Stimulated activated CD4-positive, alpha-beta T cell treated with anti-CD3 and anti-CD28 coated beads, TNF-alpha, amount 100 ng/mL, for 1 hour (primary cell): ENCODE results near the gene BEGAIN.

Experiments used
- DNase-seq, 3 donors: peaks; one replicate each; pipeline ENCODE4 v3.0.0-alpha.2; 2020; ENCODE audit warnings: low read depth in 3 of 3, low spot score in 1 of 3

BEGAIN gene

GRCh38 chr14:100568998-100569733, 18.1 kb downstream of the BEGAIN start:
- DNase-seq = no peak

GRCh38 chr14:100568164-100568997, 18.8 kb downstream of the BEGAIN start:
- DNase-seq = no peak

GRCh38 chr14:100567877-100568163, 19.4 kb downstream of the BEGAIN start:
- DNase-seq = no peak

GRCh38 chr14:100567009-100567876, 20.0 kb downstream of the BEGAIN start:
- no peak for DNase-seq

GRCh38 chr14:100566586-100566985, 20.6 kb downstream of the BEGAIN start:
- no peak for DNase-seq

GRCh38 chr14:100566119-100566518, 21.1 kb downstream of the BEGAIN start:
- DNase-seq = no peak

- DNase-seq = no peak
Measured at GRCh38 chr14:100565650-100566049, 21.6 kb downstream of the BEGAIN start.

DNA sequence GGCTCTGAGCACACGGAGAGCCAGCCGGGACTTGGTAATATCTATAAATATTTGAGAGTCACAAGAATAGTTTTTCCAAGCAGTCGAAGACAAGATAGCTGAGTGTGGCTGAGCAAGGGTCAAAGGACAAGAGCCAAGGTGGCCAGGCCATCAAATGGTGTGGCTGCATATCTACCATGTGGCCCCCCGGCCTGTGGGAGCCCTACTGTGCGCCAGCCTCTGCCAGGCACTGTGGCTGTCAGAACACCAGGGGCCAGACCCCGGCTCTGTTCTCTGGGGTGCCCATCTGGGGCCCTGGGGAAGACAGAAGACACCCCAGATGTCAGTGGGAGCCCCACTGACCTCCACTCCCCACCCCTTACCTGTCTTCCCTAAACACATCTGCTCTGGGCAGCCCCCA, 22.7 kb downstream of the BEGAIN start:
- no peak for DNase-seq

DNA sequence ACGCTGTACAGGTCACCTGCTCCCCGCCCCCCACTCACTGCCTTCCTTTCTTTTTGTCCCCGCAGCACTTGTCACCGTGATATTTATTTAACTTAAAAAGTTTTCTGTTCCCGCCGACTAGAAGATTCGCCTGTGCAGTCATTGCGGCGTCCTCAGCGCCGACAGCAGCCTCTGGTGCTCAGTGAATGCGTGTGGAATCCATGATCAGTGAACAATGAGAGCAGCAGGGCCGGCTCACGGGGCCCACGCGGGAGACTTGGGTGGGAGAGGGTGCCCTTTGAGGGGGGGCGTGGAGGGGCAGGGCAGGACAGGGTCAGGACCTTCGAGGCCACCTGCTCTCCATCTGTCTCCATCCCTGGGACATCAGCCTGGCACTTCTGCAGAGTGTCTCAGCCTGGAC, 24.5 kb downstream of the BEGAIN start:
- DNase-seq = no peak

GRCh38 chr14:100561005-100561404, 26.2 kb downstream of the BEGAIN start:
- no peak for DNase-seq

GRCh38 chr14:100560471-100560870, 26.7 kb downstream of the BEGAIN start:
- no peak for DNase-seq

DNA sequence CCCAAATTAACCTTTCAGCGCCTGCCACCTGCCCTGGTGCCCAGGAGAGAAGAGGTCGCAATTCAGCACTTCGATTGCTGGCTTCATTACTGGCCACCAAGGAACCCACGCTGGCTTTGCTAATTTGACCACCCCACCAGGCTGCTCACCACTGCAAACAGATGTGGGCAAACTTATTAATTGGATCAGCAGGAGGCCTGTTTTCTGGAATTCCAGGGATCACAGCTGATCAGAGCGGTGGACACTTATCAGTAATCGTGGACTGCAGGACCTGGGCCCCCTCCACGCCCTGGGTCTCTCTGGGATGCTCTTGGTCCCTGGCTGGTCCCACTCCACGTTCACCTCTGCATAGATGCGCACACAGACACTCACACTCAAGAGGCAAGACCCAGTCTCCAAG, 27.8 kb downstream of the BEGAIN start:
- DNase-seq = no peak

GRCh38 chr14:100558966-100559365, 28.3 kb downstream of the BEGAIN start:
- DNase-seq = no peak

- DNase-seq = no peak
Measured at GRCh38 chr14:100558226-100558625, 29.0 kb downstream of the BEGAIN start.

GRCh38 chr14:100557658-100558057, 29.6 kb downstream of the BEGAIN start:
- DNase-seq = no peak

DNA sequence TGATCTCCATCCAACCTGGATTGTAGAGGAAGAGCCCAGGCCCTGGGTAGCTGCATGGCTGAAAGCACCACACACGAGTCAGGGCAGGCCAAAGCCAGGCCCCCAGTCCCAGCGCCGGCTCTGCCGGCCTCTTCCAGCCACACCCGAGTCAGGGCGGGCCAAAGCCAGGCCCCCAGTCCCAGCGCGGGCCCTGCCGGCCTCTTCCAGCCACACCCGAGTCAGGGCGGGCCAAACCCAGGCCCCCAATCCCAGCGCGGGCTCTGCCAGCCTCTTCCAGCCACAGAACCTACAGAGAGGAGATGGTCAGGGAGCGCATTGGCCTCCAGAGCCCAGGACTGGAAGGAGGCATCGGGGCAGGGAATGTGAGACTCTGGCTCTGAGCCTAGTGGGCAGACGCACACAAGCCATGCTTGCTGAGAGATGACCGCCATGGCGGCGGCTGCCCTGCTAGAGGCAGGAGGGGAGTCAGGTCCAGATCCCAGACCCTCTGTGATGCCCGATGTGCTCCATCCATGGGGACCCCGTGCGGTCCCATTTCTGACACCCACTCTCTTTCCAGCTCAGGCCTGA, 30.2 kb downstream of the BEGAIN start:
- DNase-seq = no peak

DNA sequence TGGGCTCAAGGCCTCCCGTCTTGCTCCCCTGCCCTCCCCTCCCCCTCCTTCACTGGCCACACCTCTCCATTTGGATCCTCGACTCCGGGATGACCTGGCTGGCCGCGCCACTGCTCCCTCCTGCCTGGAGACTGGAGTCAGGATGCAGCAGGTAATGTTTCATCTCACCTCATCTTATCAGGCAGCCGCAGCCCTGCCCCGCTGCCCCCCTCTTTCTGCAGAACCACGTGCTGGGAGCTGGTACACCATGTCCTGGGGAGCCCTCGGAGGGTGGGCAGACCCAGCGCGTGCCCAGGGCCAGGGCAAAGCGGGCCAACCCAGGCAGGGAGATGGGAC, 31.1 kb downstream of the BEGAIN start:
- no peak for DNase-seq

- no peak for DNase-seq
Measured at GRCh38 chr14:100555436-100556139, 31.6 kb downstream of the BEGAIN start.

GRCh38 chr14:100554696-100555320, 32.4 kb downstream of the BEGAIN start:
- DNase-seq = no peak

- DNase-seq = no peak
Measured at GRCh38 chr14:100554082-100554677, 33.0 kb downstream of the BEGAIN start.
